ENCODE data around the gene L3MBTL4. TPM values are rescaled to one million over a fixed set of nuclear protein-coding genes. Genes with fewer than 3 reads are reported as not detected.

The L3MBTL4 gene
- total RNA-seq, 1 experiment from 2014 or later, result not detected

- no peaks in the 10 kb centered on the region for H3K36me3 ChIP-seq (ENCODE audit: insufficient read depth, low read length, poor library complexity, severe bottlenecking)
- H3K4me3 ChIP-seq (ENCODE audit: low read depth, low read length, poor library complexity, severe bottlenecking), result no peak overlapping the region
- H3K27me3 ChIP-seq (replicated peaks; ENCODE audit: insufficient read depth, low read depth, low read length, poor library complexity), result no peaks in the 10 kb centered on the region
- ChIA-PET CTCF (no interaction called here), POLR2A (ENCODE audit: low non-redundant PET) (no interaction called here)
- H3K4me1 ChIP-seq (ENCODE audit: insufficient read depth, low read length, poor library complexity, severe bottlenecking), result no peaks in the 10 kb centered on the region
- intact Hi-C loops (cut with micrococcal nuclease; ENCODE audit: unreplicated experiment), result no loop called here
- peaks cover 17% of the 10 kb centered on the region for H3K9me3 ChIP-seq (ENCODE audit: low read depth, low read length, poor library complexity, severe bottlenecking)
- no TSS peak for BruUV-seq (replicated peaks)
- TF ChIP-seq EZH2 (IDR thresholded peaks at IDR 0.05; ENCODE audit: borderline replicate concordance, low read depth, low read length, poor library complexity, severe bottlenecking) (no peak), CTCF (conservative IDR thresholded peaks at IDR 0.05; ENCODE audit: low read depth, low read length) (no peak)
- no peak for DNase-seq (ENCODE audit: low spot score)
- H3K27ac ChIP-seq (ENCODE audit: low read depth, low read length, poor library complexity, severe bottlenecking), result no peak overlapping the region
Measured at GRCh38 chr18:5951515-5952091, 463.1 kb downstream of the L3MBTL4 start.

GRCh38 chr18:5948781-5949180 is 465.9 kb downstream of the L3MBTL4 start:
- BruUV-seq (replicated peaks), result no TSS peak
- Histone ChIP-seq H3K4me1 (ENCODE audit: insufficient read depth, low read length, poor library complexity, severe bottlenecking) (no peaks in the 10 kb centered on the region), H3K9me3 (ENCODE audit: low read depth, low read length, poor library complexity, severe bottlenecking) (peaks cover 7% of the 10 kb centered on the region), H3K4me3 (ENCODE audit: low read depth, low read length, poor library complexity, severe bottlenecking) (no peak overlapping the region), H3K36me3 (ENCODE audit: insufficient read depth, low read length, poor library complexity, severe bottlenecking) (no peaks in the 10 kb centered on the region), H3K27ac (ENCODE audit: low read depth, low read length, poor library complexity, severe bottlenecking) (no peak overlapping the region), H3K27me3 (replicated peaks; ENCODE audit: insufficient read depth, low read depth, low read length, poor library complexity) (no peaks in the 10 kb centered on the region)
- ChIA-PET CTCF (no interaction called here), POLR2A (ENCODE audit: low non-redundant PET) (no interaction called here)
- TF ChIP-seq CTCF (conservative IDR thresholded peaks at IDR 0.05; ENCODE audit: low read depth, low read length), result no peak
- no peak for TF ChIP-seq EZH2 (IDR thresholded peaks at IDR 0.05; ENCODE audit: borderline replicate concordance, low read depth, low read length, poor library complexity, severe bottlenecking)
- DNase-seq (ENCODE audit: low spot score), result no peak
- intact Hi-C loops (cut with micrococcal nuclease; ENCODE audit: unreplicated experiment), result no loop called here

- intact Hi-C loops (cut with micrococcal nuclease; ENCODE audit: unreplicated experiment), result no loop called here
- no peak overlapping the region for H3K4me3 ChIP-seq (ENCODE audit: low read depth, low read length, poor library complexity, severe bottlenecking)
- H3K4me1 ChIP-seq (ENCODE audit: insufficient read depth, low read length, poor library complexity, severe bottlenecking), result no peaks in the 10 kb centered on the region
- no TSS peak for BruUV-seq (replicated peaks)
- no peaks in the 10 kb centered on the region for H3K27me3 ChIP-seq (replicated peaks; ENCODE audit: insufficient read depth, low read depth, low read length, poor library complexity)
- H3K36me3 ChIP-seq (ENCODE audit: insufficient read depth, low read length, poor library complexity, severe bottlenecking), result no peaks in the 10 kb centered on the region
- TF ChIP-seq EZH2 (IDR thresholded peaks at IDR 0.05; ENCODE audit: borderline replicate concordance, low read depth, low read length, poor library complexity, severe bottlenecking) (no peak), CTCF (conservative IDR thresholded peaks at IDR 0.05; ENCODE audit: low read depth, low read length) (no peak)
- H3K9me3 ChIP-seq (ENCODE audit: low read depth, low read length, poor library complexity, severe bottlenecking), result peaks cover 7% of the 10 kb centered on the region
- no peak overlapping the region for H3K27ac ChIP-seq (ENCODE audit: low read depth, low read length, poor library complexity, severe bottlenecking)
- ChIA-PET CTCF (no interaction called here), POLR2A (ENCODE audit: low non-redundant PET) (no interaction called here)
- no peak for DNase-seq (ENCODE audit: low spot score)
Measured at GRCh38 chr18:5948237-5948636, 466.5 kb downstream of the L3MBTL4 start.
